Measurements from ENCODE around the gene CHST11. TPM values are rescaled to one million over a fixed set of nuclear protein-coding genes. Genes with fewer than 3 reads are reported as not detected.

The CHST11 gene
- total RNA-seq, 1 experiment from 2014 or later, result 6.7 TPM

DNA sequence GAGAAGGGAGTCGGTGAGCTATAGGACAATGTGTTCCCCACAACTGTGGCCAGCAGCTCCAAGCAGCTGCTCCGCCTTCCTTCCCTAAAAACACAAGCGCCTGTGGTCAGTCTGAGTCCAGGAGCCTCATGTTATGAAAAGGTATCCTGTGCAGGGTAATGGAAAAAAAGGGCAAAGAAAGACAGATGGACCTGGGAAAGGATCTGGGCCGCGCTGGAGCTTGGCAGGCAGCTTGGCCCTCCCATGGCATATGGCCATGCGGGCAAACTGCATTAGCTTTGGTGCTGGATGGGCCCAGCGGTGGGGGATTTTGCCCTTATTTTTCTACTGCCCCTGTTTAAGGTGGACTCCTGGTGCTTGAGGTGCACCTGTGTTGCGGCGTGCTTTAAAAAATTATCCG lies 23.7 kb upstream of the CHST11 start:
- Mint-ChIP-seq H3K27ac (no peak overlapping the region), H3K27me3 (ENCODE audit: low read depth) (peaks cover 1% of the 10 kb centered on the region; the same call in 1 of the 2 replicates), H3K36me3 (ENCODE audit: insufficient read depth in 1 of 3, low read depth in 3 of 3) (no peaks in the 10 kb centered on the region), H3K4me1 (peaks cover 0 to 4% of the 10 kb centered on the region in 2 experiments; a peak in 2 of 4 replicates), H3K9me3 (no peaks in the 10 kb centered on the region; a peak in 1 of 5 replicates), H3K4me3 (no peak overlapping the region)
- Histone ChIP-seq H3K79me2 (ENCODE audit: insufficient read depth, low read length) (no peaks in the 10 kb centered on the region), H3K56ac (ENCODE audit: insufficient read length, low read depth, low read length) (no peak overlapping the region), H3K4ac (ENCODE audit: low read depth, low read length) (no peak overlapping the region), H4K91ac (ENCODE audit: insufficient read length, low read depth, low read length) (no peak overlapping the region), H2BK5ac (ENCODE audit: insufficient read length, low read length) (no peak overlapping the region), H2AFZ (ENCODE audit: low read length) (no peak overlapping the region), H3K4me2 (ENCODE audit: insufficient read depth, insufficient read length, low read length) (no peak overlapping the region), H3K4me1 (ENCODE audit: insufficient read depth, low read length) (no peaks in the 10 kb centered on the region), H4K8ac (replicated peaks; ENCODE audit: insufficient read length, low read depth, low read length) (no peak overlapping the region), H3K79me1 (ENCODE audit: insufficient read depth, low read depth, low read length, poor library complexity, severe bottlenecking) (no peaks in the 10 kb centered on the region), H2AK5ac (ENCODE audit: insufficient read length, low read length) (no peak overlapping the region), H3T11ph (ENCODE audit: low read length) (no peak overlapping the region), H3K9me3 (ENCODE audit: control insufficient read depth, low read depth, low read length) (no peaks in the 10 kb centered on the region), H3K27ac (ENCODE audit: insufficient read length, low read depth, low read length) (no peak overlapping the region), H2BK20ac (ENCODE audit: low read depth, low read length, poor library complexity, severe bottlenecking) (no peak overlapping the region), H3K27me3 (ENCODE audit: insufficient read depth, low read length) (no peaks in the 10 kb centered on the region), H2BK15ac (ENCODE audit: low read depth, low read length) (no peak overlapping the region), H3K23ac (ENCODE audit: insufficient read length, low read depth, low read length) (no peak overlapping the region), H2BK12ac (ENCODE audit: insufficient read length, low read depth, low read length) (no peak overlapping the region), H3K9ac (ENCODE audit: extremely low read depth, insufficient read length, low read length) (no peak overlapping the region), H4K5ac (ENCODE audit: insufficient read length, low read depth, low read length) (no peak overlapping the region), H4K20me1 (ENCODE audit: control insufficient read depth, insufficient read depth, insufficient read length) (no peaks in the 10 kb centered on the region), H3K18ac (ENCODE audit: insufficient read length, low read depth, low read length) (no peak overlapping the region), H3K23me2 (ENCODE audit: insufficient read length, low read depth, low read length, poor library complexity, severe bottlenecking) (no peaks in the 10 kb centered on the region), H3K14ac (ENCODE audit: insufficient read depth, low read length) (no peak overlapping the region), H2BK120ac (ENCODE audit: low read depth, low read length, poor library complexity, severe bottlenecking) (no peak overlapping the region)
- DNase-seq, result no peak
- no peak for TF ChIP-seq CTCF (conservative IDR thresholded peaks at IDR 0.05)
- WGBS (ENCODE audit: extremely low coverage, insufficient read length, low lambda C conversion rate), result no CpG with 5 or more reads among the region's 10 CpGs
